ENCODE data around the gene FRMD6. TPM values are rescaled to one million over a fixed set of nuclear protein-coding genes. Genes with fewer than 3 reads are reported as not detected.

The FRMD6 gene
- total RNA-seq, 1 experiment from 2014 or later = 9.6 TPM

DNA sequence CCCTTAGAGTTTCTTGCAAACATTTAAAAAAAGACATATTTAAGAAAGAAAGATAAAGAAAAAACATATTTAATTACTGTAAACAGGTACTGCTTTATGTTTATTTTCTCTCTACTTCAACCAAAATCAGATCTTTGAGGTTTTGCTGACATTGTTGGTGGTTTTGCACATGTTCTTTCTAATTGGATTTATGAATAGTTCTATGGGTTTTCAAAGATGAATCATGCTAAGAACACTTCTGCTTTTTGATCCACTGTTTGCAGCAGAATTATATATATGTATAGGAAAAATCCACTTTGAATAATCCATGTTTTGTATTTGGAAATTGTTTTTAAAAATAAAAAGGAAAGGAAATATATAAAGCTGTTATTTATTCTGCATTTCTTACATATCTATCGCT is 78.4 kb downstream of the FRMD6 start:
- Histone ChIP-seq H4K5ac (ENCODE audit: insufficient read length, low read depth, low read length) (no peak overlapping the region), H3K79me2 (ENCODE audit: insufficient read depth, low read length) (no peaks in the 10 kb centered on the region), H4K91ac (ENCODE audit: insufficient read length, low read depth, low read length) (no peak overlapping the region), H3K56ac (ENCODE audit: insufficient read length, low read depth, low read length) (no peak overlapping the region), H2BK15ac (ENCODE audit: low read depth, low read length) (no peak overlapping the region), H3K9me3 (ENCODE audit: control insufficient read depth, low read depth, low read length) (no peaks in the 10 kb centered on the region), H3K23ac (ENCODE audit: insufficient read length, low read depth, low read length) (no peak overlapping the region), H2BK5ac (ENCODE audit: insufficient read length, low read length) (no peak overlapping the region), H2AFZ (ENCODE audit: low read length) (no peak overlapping the region), H2AK5ac (ENCODE audit: insufficient read length, low read length) (no peak overlapping the region), H4K8ac (replicated peaks; ENCODE audit: insufficient read length, low read depth, low read length) (no peak overlapping the region), H2BK20ac (ENCODE audit: low read depth, low read length, poor library complexity, severe bottlenecking) (no peak overlapping the region), H3K4ac (ENCODE audit: low read depth, low read length) (no peak overlapping the region), H3K14ac (ENCODE audit: insufficient read depth, low read length) (no peak overlapping the region), H3K79me1 (ENCODE audit: insufficient read depth, low read depth, low read length, poor library complexity, severe bottlenecking) (no peaks in the 10 kb centered on the region), H3K23me2 (ENCODE audit: insufficient read length, low read depth, low read length, poor library complexity, severe bottlenecking) (no peaks in the 10 kb centered on the region), H3K9ac (ENCODE audit: extremely low read depth, insufficient read length, low read length) (no peak overlapping the region), H4K20me1 (ENCODE audit: control insufficient read depth, insufficient read depth, insufficient read length) (no peaks in the 10 kb centered on the region), H3K27me3 (ENCODE audit: insufficient read depth, low read length) (no peaks in the 10 kb centered on the region), H3K18ac (ENCODE audit: insufficient read length, low read depth, low read length) (no peak overlapping the region), H3K4me2 (ENCODE audit: insufficient read depth, insufficient read length, low read length) (no peak overlapping the region), H3K27ac (ENCODE audit: insufficient read length, low read depth, low read length) (no peak overlapping the region), H3T11ph (ENCODE audit: low read length) (no peak overlapping the region), H2BK12ac (ENCODE audit: insufficient read length, low read depth, low read length) (no peak overlapping the region), H3K4me1 (ENCODE audit: insufficient read depth, low read length) (no peaks in the 10 kb centered on the region), H2BK120ac (ENCODE audit: low read depth, low read length, poor library complexity, severe bottlenecking) (no peak overlapping the region)
- peaks cover 3 to 4% of the 10 kb centered on the region in 2 experiments; a peak in 1 of 4 replicates for H3K4me1 Mint-ChIP-seq
- peaks cover 0 to 14% (median 3%) of the 10 kb centered on the region in 3 experiments; a peak in 4 of 7 replicates for H3K36me3 Mint-ChIP-seq (ENCODE audit: insufficient read depth in 1 of 3, low read depth in 3 of 3)
- H3K27ac Mint-ChIP-seq = no peak overlapping the region
- no peaks in the 10 kb centered on the region for H3K9me3 Mint-ChIP-seq
- TF ChIP-seq, protein P1, sequence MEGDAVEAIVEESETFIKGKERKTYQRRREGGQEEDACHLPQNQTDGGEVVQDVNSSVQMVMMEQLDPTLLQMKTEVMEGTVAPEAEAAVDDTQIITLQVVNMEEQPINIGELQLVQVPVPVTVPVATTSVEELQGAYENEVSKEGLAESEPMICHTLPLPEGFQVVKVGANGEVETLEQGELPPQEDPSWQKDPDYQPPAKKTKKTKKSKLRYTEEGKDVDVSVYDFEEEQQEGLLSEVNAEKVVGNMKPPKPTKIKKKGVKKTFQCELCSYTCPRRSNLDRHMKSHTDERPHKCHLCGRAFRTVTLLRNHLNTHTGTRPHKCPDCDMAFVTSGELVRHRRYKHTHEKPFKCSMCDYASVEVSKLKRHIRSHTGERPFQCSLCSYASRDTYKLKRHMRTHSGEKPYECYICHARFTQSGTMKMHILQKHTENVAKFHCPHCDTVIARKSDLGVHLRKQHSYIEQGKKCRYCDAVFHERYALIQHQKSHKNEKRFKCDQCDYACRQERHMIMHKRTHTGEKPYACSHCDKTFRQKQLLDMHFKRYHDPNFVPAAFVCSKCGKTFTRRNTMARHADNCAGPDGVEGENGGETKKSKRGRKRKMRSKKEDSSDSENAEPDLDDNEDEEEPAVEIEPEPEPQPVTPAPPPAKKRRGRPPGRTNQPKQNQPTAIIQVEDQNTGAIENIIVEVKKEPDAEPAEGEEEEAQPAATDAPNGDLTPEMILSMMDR (conservative IDR thresholded peaks at IDR 0.05) = no peak
- WGBS (ENCODE audit: extremely low coverage, insufficient read length, low lambda C conversion rate) = no CpG with 5 or more reads among the region's 1 CpG
- H3K27me3 Mint-ChIP-seq (ENCODE audit: low read depth) = no peaks in the 10 kb centered on the region
- no peak overlapping the region for H3K4me3 Mint-ChIP-seq
- no peak for DNase-seq

Measured in H9 (cell line).